Measurements from ENCODE around the gene CEP72.

DNA sequence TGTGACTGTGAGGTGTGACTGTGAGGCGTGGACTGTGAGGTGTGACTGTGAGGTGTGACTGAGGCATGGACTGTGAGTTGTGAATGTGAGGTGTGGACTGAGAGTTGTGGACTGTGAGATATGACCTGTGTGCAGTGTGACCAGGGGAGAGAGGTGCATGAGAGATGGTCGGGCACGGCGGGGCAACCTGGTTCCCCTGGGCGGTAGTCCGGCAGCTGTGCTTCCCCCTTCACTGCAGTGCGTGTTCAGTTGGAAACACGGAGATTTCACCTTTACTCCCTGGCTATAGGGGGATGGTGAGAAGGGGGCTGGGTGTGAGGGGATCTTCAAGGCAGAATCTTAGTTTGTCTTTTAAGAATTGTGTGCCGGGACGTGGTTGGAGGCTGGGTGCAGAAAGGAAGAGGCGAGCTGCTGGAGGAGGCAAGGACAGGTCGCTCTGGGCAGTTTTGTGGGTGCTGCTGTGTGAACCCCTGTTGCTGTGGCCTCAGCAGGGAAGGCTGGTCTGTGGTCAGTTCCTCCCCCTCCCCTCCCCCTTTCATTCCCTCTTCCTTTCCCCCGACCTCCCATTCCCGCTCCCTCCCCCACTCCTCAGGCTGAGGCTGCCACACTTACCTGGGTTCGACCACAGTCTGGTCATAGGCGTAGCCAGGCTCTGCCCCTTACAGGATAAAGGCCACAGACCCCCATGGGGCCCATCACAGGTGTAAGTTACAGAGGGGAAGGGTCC lies 39.3 kb downstream of the CEP72 start:
- TF ChIP-seq, protein P1, sequence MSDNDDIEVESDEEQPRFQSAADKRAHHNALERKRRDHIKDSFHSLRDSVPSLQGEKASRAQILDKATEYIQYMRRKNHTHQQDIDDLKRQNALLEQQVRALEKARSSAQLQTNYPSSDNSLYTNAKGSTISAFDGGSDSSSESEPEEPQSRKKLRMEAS (IDR thresholded peaks at IDR 0.05; ENCODE audit: low read depth, low read length), result no peak
- TF ChIP-seq, protein P2, sequence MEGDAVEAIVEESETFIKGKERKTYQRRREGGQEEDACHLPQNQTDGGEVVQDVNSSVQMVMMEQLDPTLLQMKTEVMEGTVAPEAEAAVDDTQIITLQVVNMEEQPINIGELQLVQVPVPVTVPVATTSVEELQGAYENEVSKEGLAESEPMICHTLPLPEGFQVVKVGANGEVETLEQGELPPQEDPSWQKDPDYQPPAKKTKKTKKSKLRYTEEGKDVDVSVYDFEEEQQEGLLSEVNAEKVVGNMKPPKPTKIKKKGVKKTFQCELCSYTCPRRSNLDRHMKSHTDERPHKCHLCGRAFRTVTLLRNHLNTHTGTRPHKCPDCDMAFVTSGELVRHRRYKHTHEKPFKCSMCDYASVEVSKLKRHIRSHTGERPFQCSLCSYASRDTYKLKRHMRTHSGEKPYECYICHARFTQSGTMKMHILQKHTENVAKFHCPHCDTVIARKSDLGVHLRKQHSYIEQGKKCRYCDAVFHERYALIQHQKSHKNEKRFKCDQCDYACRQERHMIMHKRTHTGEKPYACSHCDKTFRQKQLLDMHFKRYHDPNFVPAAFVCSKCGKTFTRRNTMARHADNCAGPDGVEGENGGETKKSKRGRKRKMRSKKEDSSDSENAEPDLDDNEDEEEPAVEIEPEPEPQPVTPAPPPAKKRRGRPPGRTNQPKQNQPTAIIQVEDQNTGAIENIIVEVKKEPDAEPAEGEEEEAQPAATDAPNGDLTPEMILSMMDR (IDR thresholded peaks at IDR 0.05; ENCODE audit: low read depth, low read length), result no peak
- TF ChIP-seq POLR2A (IDR thresholded peaks at IDR 0.05; ENCODE audit: extremely low read depth, insufficient read length) (no peak), MYC (IDR thresholded peaks at IDR 0.05; ENCODE audit: low read depth, low read length) (no peak)

Data from NB4 (cell line).